HG03378 (cell line): ENCODE data around the gene SYN1.

Experiments used
- ATAC-seq: cut with Tn5 transposase; IDR thresholded peaks from one replicate; pipeline ENCODE4 v1.9.1; 2021; ENCODE audit warnings: mild to moderate bottlenecking, moderate library complexity; ENCODE audit not compliant: unreplicated experiment

Gene SYN1

GRCh38 chrX:47634871-47635575 lies 15.4 kb upstream of the SYN1 start:
- no peak for ATAC-seq

- no peak for ATAC-seq
These were observed 14.3 kb upstream of the SYN1 start for GRCh38 chrX:47633689-47634590.

GRCh38 chrX:47632666-47633065 lies 13.0 kb upstream of the SYN1 start:
- no peak for ATAC-seq

DNA sequence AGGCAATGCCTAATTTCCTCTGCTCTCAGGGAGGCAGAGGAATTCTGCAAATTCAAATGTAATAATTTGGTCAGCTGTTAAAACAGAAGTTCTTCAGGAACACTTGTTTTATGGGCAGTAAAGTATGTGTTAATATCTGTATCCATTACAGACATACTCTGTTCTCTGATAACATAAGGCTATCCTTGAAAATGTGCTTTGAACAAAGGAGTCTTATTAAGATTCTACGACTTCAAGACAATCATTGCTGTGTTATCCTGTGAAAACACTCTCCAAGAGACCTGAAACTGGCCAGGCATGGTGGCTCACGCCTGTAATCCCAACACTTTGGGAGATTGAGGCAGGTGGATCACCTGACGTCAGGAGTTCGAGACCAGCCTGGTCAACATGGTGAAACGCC lies 12.0 kb upstream of the SYN1 start:
- ATAC-seq = no peak

DNA sequence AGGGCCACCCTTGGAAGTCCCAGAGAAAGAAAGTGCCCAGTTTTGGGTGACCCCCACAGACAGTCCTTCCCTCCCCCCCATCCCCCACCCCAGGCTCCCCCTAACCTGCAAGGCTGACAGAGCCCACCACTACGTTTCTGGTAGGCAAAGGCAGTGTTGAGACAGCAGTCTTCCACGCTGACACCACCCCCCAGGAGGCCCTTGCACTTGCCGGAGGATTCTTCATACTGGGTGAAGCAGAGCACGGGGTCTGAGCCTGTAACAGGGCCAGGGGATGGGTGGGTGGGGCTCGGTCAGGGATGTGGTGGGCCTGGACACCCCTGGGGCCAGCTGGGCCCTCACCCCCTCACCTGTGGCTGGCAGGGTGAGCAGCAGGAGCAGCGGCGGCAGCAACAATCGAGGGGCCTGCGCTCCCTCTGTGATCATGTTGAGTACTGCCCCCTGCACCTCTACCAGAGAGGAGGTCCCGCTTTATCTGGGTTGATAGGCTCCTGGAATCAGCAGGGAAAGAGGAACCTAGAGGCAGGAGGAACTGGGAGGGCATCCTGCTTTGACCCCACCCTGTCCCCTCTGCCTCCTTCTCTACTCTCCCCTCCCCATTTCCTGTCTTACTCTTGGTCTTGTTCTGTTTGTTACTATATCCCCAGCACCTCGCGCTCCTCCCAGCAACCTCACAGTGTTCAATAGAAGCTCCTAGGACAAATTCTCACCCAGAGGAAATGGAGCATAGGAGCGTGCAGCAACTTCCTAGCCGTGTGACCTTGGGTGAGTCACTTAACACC lies 10.0 kb upstream of the SYN1 start, which contains the start of gene CFP:
TSS of gene CFP (minus strand) at position 512 of the 782 bp plus-strand sequence. CDS start at position 426, 86 bp downstream.
- ATAC-seq = no peak

DNA sequence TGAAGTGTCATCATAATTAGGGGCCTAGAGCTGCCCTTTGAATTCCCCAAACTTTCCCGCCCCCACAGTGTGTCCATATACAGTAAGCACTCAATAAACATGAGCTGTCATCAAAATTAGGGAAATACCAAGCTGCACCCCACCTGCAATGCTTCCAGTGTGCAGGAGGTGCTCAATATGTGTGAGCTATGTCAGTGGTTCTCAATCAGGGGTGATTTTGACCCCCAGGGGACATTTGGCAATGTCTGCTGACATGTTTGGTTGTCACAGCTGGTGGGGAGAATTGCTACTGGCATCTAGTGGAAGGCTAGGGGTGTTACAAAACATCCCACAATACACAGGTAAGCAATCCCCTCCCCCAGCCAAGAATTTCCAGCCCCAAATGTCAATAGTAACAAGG lies 9.3 kb upstream of the SYN1 start:
- ATAC-seq = no peak

GRCh38 chrX:47625365-47625764 lies 5.7 kb upstream of the SYN1 start:
- no peak for ATAC-seq

GRCh38 chrX:47623540-47624027 lies 3.9 kb upstream of the SYN1 start:
- ATAC-seq = no peak

DNA sequence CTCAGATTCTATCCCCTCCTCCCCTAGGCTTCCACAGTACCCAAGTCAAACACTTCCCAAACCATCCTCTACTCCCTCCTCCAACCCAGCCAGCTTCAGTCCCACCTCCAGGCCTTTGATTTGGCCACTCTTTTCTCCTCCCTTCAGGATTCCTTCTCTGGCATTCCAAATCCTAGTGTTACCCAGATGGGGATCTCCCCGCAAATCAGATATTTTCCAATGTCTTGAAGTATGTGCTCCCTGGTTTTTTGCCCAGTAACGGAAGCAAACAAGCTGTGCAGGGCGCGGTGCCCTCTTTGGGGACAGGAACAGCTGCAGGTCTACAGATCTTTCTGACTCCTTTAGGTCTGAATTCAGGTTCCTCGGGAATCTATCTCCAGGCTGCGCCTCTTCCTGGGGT lies 2.2 kb upstream of the SYN1 start:
- ATAC-seq = no peak

DNA sequence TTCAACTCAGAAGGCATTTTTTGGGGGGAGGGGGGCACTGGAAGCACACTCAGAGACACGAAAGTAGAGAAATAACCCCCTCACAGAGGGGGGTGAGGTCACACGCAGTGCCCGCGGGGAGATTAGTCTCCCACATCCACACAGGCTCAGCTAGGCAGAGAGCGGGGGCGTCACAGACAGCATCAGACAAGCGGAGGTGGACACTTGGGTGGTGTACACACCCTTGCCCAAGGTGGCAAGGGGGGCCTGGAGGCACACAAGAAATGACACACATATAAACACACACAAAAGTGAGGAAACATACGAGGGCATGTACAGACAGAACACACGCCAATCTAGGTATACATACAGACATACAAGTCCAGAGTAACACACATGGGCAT lies 637 bp upstream of the SYN1 start:
- no peak for ATAC-seq

GRCh38 chrX:47618923-47619485 lies 653 bp downstream of the SYN1 start:
- no peak for ATAC-seq

DNA sequence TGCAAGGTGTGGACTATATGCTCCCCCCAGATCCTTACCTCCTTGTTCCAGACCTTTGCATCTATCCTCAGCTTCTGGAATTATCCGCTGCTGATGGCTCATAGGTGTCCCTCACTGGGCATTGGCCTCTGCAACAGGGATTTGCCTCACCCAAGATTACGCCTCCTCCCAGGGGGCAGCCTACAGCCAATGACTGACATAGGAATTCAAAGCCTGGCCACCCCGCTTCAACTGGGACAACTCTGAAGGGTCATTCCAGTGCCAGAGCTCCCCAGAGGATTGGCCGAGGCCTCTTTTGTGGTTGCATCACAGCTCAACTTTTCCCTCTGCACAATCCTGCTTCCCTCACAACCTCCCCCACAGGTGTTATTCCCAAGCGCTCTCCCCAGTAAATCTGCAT lies 5.0 kb downstream of the SYN1 start:
- no peak for ATAC-seq

DNA sequence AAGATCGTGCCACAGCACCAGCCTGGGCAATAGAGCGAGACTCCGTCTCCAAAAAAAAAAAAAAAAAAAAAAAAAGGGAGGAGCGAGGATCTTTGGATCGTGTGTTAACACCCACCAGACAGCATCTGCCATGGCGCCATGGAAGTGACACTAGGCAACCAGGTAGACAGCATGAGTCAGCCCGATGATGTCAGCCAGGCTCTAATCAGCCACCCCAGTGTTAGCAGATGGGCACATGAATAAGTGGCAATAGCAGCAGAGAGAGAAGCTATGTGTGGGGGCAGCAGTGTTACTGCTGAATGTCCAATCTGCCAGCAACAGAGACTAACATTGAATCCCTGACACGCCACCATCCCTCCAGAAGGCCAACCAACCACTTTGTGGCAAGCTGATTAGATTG lies 6.6 kb downstream of the SYN1 start:
- no peak for ATAC-seq

DNA sequence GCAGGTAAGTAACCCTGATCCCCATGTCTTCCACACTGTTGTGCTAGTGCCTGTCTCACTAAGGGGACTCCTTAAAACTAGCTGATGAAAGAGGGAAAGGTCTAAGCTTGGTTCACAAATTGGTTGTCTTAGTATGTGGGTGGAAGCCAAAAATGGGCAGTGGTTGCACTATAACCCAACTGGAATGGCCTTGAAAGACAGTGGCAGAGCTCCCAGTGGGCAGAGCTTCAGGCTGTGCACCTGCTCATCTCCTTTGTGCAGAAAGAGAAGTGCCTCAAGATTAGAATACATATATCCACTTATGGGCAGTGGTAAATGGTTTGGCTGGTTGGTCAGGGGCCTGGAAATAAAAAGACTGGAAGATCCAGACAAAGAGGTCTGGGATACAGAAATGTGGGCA lies 7.2 kb downstream of the SYN1 start:
- no peak for ATAC-seq

- ATAC-seq = no peak
These were observed 7.7 kb downstream of the SYN1 start for GRCh38 chrX:47611926-47612325.

DNA sequence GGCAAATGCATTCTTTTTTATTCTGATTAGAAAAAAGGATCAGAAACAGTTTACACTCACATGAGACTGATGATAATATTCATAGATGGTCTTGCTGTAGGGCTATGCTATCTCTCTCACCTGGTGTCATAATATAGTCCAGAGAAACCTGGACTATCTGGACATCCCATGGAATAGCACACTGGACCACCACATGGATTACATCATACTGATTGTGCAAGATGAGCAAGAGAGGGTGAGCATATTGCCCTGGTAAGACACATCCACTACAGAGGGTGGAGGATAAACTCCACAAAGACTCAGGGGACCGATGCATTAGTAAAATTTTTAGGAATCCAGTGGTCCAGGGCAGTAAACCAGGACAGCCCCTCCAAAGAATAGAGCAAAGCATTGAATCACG lies 8.2 kb downstream of the SYN1 start:
- ATAC-seq = no peak

- no peak for ATAC-seq
These were observed 9.1 kb downstream of the SYN1 start for GRCh38 chrX:47610511-47610910.

DNA sequence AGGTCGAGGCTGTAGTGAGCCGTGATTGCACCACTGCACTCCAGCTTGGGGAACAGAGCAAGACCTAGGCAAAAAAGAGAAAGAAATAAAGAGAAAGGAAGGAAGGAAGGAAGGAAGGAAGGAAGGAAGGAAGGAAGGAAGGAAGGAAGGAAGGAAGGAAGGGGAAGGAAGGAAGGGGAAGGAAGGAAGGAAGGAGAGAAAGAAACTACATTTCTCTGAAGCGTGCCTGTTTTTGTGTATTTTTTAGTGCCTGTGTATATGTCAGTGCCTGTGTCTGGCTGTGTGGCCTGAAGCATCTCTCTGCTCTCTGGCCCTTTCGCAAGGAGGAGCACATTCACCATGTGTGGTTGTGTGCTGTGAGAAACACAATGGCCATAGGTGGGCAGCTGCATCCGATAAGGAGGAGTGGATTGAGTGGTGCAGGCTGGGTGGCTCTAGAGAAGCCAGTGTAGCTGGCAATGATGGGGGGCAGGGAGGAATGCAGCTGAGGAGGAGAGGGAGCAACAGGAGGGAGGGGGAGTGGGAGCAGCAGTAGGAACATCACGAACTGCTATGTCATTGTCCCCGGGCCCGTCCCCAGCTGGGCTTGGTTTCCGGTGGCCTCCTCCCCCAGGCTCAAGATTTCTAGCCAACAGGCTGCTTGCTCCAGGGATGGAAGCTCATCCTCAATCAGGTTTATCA lies 11.4 kb downstream of the SYN1 start:
- ATAC-seq = no peak

- ATAC-seq = no peak
These were observed 12.6 kb downstream of the SYN1 start for GRCh38 chrX:47607091-47607490.

DNA sequence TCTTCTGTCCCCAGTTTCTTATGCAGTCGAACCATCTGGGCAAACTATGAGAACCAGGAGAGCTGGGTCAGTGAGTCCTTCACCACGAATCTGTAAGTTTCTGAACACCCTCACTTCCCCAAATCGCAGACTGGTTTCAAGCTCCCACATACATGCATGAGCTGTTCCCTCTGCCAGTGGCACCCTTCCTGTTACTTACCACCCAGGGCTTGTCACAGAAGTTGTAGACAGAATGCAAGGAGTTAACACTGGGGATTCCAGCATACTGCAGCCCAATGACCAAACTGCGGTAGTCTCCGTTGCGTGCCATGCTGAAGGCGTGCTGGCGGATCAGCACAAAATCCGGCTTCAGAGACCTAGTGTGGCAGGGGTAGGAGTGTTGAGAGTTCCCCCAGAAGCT lies 14.6 kb downstream of the SYN1 start:
- no peak for ATAC-seq
